ENCODE data around the gene C1orf56. TPM values are rescaled to one million over a fixed set of nuclear protein-coding genes. Genes with fewer than 3 reads are reported as not detected.
A peak's percentile ranks its signal among the peaks of the same experiment; 100 is the strongest.

The C1orf56 gene
- total and polyA plus RNA-seq, 2 donors (not counting 3 experiments of a cell fraction or from before 2014, with no cell fraction given), result 3.0 to 3.5 TPM

- ChIA-PET POLR2A (no interaction called here), CTCF (interaction anchor here (0.5 to 4.8 kb wide), 39 partner anchors 9 to 616 kb away, joined by 3 to 60 read pairs (median 5); partner anchors contain the start of genes BNIPL, C1orf56, CDC42SE1 and GABPB2)
- H2AFZ ChIP-seq (ENCODE audit: low read depth, low read length), result peak overlapping the region; percentile 36
- no peaks in the 10 kb centered on the region for H3K27me3 ChIP-seq (ENCODE audit: control insufficient read depth in 2 of 2, insufficient read depth in 2 of 2, low read length in 2 of 2)
- H4K20me1 ChIP-seq (replicated peaks; ENCODE audit: control insufficient read depth, extremely low read depth, insufficient read depth, low read length), result no peaks in the 10 kb centered on the region
- intact Hi-C loops (cut with micrococcal nuclease), result loop anchor here (1.0 kb wide), 3 partner anchors 24 to 131 kb away; partner anchors contain the start of gene GABPB2
- H3K9ac ChIP-seq (replicated peaks; ENCODE audit: extremely low read depth, insufficient read depth, low read length), result no peak overlapping the region
- no TSS peak for BruUV-seq (replicated peaks)
- H3K4me3 ChIP-seq (replicated peaks in 1 of 3; ENCODE audit: insufficient read depth in 1 of 3, low read depth in 1 of 3, low read length in 3 of 3), result no peak overlapping the region
- no peaks in the 10 kb centered on the region for H3K9me3 ChIP-seq (replicated peaks; ENCODE audit: control insufficient read depth, insufficient read depth, low read length)
- no peak overlapping the region for H3K27ac ChIP-seq (ENCODE audit: insufficient read depth, low read depth, low read length)
- H3K79me2 ChIP-seq (ENCODE audit: control insufficient read depth, insufficient read depth, low read length), result no peaks in the 10 kb centered on the region
- H3K4me1 ChIP-seq (ENCODE audit: control insufficient read depth, extremely low read depth, insufficient read depth, low read length), result no peaks in the 10 kb centered on the region
- dilution Hi-C loops (cut with MboI; ENCODE audit: extremely low pct_ligation_motif_present, low sequenced_read_pairs), result no loop called here
- FAIRE-seq (peak; percentile 83), DNase-seq (ENCODE audit: low read depth, low spot score) (peak; percentile 74)
- H3K4me2 ChIP-seq (ENCODE audit: insufficient read depth, low read length), result no peak overlapping the region
- no peaks in the 10 kb centered on the region for H3K9me1 ChIP-seq (replicated peaks; ENCODE audit: control insufficient read depth, extremely low read depth, insufficient read depth, low read length)
- H3K36me3 ChIP-seq (ENCODE audit: control insufficient read depth in 2 of 2, extremely low read depth in 1 of 2, insufficient read depth in 2 of 2, low read length in 2 of 2), result peaks cover 0 to 10% of the 10 kb centered on the region in 2 experiments
- TF ChIP-seq CTCF (IDR thresholded peaks at IDR 0.05; ENCODE audit: extremely low read depth in 1 of 2, insufficient read depth in 1 of 2, low read depth in 1 of 2, low read length in 2 of 2) (peak; percentile 76 to 88), MYC (IDR thresholded peaks at IDR 0.05; ENCODE audit: low read depth, low read length) (no peak)
These were observed 22.9 kb upstream of the C1orf56 start for GRCh38 chr1:151024540-151025146.

GRCh38 chr1:151026460-151026859 is 21.1 kb upstream of the C1orf56 start:
- no peak for FAIRE-seq
- Histone ChIP-seq H3K27ac (ENCODE audit: insufficient read depth, low read depth, low read length) (no peak overlapping the region), H3K27me3 (ENCODE audit: control insufficient read depth in 2 of 2, insufficient read depth in 2 of 2, low read length in 2 of 2) (no peaks in the 10 kb centered on the region), H4K20me1 (replicated peaks; ENCODE audit: control insufficient read depth, extremely low read depth, insufficient read depth, low read length) (no peaks in the 10 kb centered on the region), H3K4me3 (replicated peaks in 1 of 3; ENCODE audit: insufficient read depth in 1 of 3, low read depth in 1 of 3, low read length in 3 of 3) (no peak overlapping the region), H3K79me2 (ENCODE audit: control insufficient read depth, insufficient read depth, low read length) (no peaks in the 10 kb centered on the region), H3K9me1 (replicated peaks; ENCODE audit: control insufficient read depth, extremely low read depth, insufficient read depth, low read length) (no peaks in the 10 kb centered on the region), H3K9me3 (replicated peaks; ENCODE audit: control insufficient read depth, insufficient read depth, low read length) (no peaks in the 10 kb centered on the region), H3K4me2 (ENCODE audit: insufficient read depth, low read length) (no peak overlapping the region), H3K9ac (replicated peaks; ENCODE audit: extremely low read depth, insufficient read depth, low read length) (no peak overlapping the region), H3K36me3 (ENCODE audit: control insufficient read depth in 2 of 2, extremely low read depth in 1 of 2, insufficient read depth in 2 of 2, low read length in 2 of 2) (peaks cover 0 to 14% of the 10 kb centered on the region in 2 experiments), H3K4me1 (ENCODE audit: control insufficient read depth, extremely low read depth, insufficient read depth, low read length) (no peaks in the 10 kb centered on the region), H2AFZ (ENCODE audit: low read depth, low read length) (no peak overlapping the region)
- BruUV-seq (replicated peaks), result no TSS peak
- ChIA-PET CTCF (interaction anchor here (0.9 to 4.8 kb wide), 6 partner anchors 20 to 74 kb away, joined by 3 to 60 read pairs (median 16); partner anchors contain the start of genes C1orf56, CDC42SE1 and MINDY1), POLR2A (no interaction called here)
- TF ChIP-seq POLR2A (IDR thresholded peaks at IDR 0.05; ENCODE audit: low read depth, low read length), result no peak
- TF ChIP-seq EZH2 (IDR thresholded peaks at IDR 0.05; ENCODE audit: borderline replicate concordance, low read depth, low read length, severe bottlenecking), result no peak
- TF ChIP-seq POLR2AphosphoS5 (IDR thresholded peaks at IDR 0.05; ENCODE audit: insufficient read depth, low read depth, low read length), result no peak
- TF ChIP-seq JUN (IDR thresholded peaks at IDR 0.05; ENCODE audit: borderline replicate concordance, insufficient read depth, insufficient read length, low read depth), result no peak
- no peak for DNase-seq (ENCODE audit: low read depth, low spot score)
- intact Hi-C loops (cut with micrococcal nuclease) (no loop called here), dilution Hi-C loops (cut with MboI; ENCODE audit: extremely low pct_ligation_motif_present, low sequenced_read_pairs) (no loop called here)

Data from endothelial cell of umbilical vein (primary cell).